ENCODE measurements around the gene CEP55.
A peak's percentile ranks its signal among the peaks of the same experiment; 100 is the strongest.

CEP55 gene

DNA sequence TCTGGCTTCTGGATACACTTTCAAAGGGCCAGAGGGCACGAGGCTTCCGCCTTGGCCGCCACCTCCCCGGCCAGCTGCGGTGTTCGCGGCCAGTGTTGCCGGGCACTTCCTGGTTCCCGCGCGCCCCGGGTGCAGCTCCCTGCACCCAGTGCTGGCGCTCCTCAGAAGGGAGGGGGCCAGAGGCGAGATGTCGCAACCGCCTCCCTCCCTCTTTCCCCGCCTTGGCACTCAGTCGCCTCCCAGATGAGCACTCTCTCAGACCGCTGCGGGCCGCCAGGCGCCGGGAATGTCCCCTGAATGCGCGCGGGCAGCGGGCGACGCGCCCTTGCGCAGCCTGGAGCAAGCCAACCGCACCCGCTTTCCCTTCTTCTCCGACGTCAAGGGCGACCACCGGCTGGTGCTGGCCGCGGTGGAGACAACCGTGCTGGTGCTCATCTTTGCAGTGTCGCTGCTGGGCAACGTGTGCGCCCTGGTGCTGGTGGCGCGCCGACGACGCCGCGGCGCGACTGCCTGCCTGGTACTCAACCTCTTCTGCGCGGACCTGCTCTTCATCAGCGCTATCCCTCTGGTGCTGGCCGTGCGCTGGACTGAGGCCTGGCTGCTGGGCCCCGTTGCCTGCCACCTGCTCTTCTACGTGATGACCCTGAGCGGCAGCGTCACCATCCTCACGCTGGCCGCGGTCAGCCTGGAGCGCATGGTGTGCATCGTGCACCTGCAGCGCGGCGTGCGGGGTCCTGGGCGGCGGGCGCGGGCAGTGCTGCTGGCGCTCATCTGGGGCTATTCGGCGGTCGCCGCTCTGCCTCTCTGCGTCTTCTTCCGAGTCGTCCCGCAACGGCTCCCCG is 70.2 kb downstream of the CEP55 start, which contains the start of gene FFAR4:
TSS of gene FFAR4 (plus strand) at position 231 of the 842 bp plus-strand sequence. CDS start at position 287, 56 bp downstream.
- DNase-seq (ENCODE audit: low spot score), result peak; percentile 44

- DNase-seq (ENCODE audit: low spot score), result no peak
Observed at GRCh38 chr10:93567277-93568104, 71.1 kb downstream of the CEP55 start.

GRCh38 chr10:93568105-93568390 is 71.6 kb downstream of the CEP55 start:
- no peak for DNase-seq (ENCODE audit: low spot score)

DNA sequence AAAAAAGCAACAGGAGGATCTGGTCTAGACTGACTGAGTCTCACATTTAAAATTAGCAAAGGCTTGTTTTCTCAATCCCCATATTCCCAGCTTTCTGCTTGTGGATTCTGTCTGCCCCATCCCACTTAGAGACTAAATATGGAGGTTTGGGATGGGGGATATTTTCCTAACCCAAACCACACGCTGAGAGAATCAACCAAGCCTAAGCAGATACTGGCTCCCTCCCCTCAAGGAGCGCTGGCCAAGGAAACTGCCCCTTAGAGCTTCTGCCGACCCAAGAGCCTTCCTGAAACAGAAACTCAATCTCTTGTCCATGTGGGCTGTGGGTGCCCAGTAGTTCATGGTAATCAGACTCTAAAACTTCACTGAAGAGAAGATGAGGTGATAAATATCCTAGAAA is 74.0 kb downstream of the CEP55 start:
- DNase-seq (ENCODE audit: low spot score), result no peak

GRCh38 chr10:93572606-93573005 is 76.2 kb downstream of the CEP55 start:
- no peak for DNase-seq (ENCODE audit: low spot score)

GRCh38 chr10:93573051-93573909 is 76.9 kb downstream of the CEP55 start:
- peak; percentile 29 for DNase-seq (ENCODE audit: low spot score)

- DNase-seq (ENCODE audit: low spot score), result no peak
Observed at GRCh38 chr10:93573924-93574323, 77.5 kb downstream of the CEP55 start.

DNA sequence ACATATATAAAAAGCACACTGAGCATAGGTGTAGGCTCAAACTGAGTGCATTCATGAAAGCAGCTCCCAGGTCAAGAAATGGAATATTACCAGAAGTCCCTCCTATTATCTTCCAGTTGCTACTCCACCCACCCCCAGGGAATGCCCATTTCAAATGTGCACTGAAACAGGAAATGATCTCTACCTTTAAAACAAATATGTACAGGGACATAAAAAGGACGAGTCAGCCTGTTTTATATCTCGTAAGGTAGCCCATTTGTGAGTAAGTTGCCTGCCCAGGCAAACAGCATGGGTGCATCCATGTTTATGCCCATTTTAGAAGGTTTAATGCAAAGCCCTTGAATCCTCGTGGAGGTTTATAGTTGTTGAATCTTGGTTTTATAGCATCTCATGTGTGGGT is 80.5 kb downstream of the CEP55 start:
- peak; percentile 27 for DNase-seq (ENCODE audit: low spot score)

DNA sequence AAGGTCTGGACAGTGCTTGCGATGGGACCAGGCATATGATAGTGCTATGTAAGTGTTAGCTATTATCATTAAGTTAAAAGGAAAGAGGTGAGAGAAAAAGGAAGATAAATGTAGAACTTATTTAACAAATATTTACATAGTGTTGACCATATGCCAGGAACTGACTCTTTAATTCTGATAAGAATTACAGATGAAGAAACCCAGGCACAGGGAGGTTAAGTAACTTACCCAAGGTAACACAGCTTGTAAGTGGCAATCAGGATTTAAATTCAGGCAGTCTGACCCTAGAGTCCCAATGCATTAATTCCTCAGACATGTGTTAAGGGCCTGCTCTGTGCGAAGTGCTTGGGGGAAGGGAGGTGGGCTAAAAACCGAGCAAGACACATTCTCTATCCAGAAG is 81.2 kb downstream of the CEP55 start:
- no peak for DNase-seq (ENCODE audit: low spot score)
